ENCODE data around the gene TMCC1.

The TMCC1 gene

GRCh38 chr3:129633751-129634481 is 259.6 kb downstream of the TMCC1 start:
- H3K4me3 ChIP-seq (ENCODE audit: low read length, poor library complexity, severe bottlenecking) = no peak overlapping the region
- no peak for TF ChIP-seq CTCF (conservative IDR thresholded peaks at IDR 0.05; ENCODE audit: low read length)
- no peak for TF ChIP-seq EZH2phosphoT487 (IDR thresholded peaks at IDR 0.05; ENCODE audit: borderline replicate concordance)
- H3K9ac ChIP-seq (ENCODE audit: low read depth, low read length, poor library complexity, severe bottlenecking) = no peak overlapping the region
- no peak overlapping the region for H2AFZ ChIP-seq (ENCODE audit: low read length)
- no peaks in the 10 kb centered on the region for H3K27me3 ChIP-seq (ENCODE audit: insufficient read depth, low read length, poor library complexity, severe bottlenecking)
- no peaks in the 10 kb centered on the region for H3K9me2 ChIP-seq (replicated peaks; ENCODE audit: low read depth, low read length)
- H3F3A ChIP-seq (ENCODE audit: low read depth) = no peaks in the 10 kb centered on the region
- no peaks in the 10 kb centered on the region for H4K20me1 ChIP-seq (ENCODE audit: insufficient read depth, low read length, poor library complexity, severe bottlenecking)
- peaks cover 11% of the 10 kb centered on the region for H3K4me1 ChIP-seq (ENCODE audit: insufficient read depth, low read length, poor library complexity, severe bottlenecking)
- H3K9me3 ChIP-seq (ENCODE audit: insufficient read depth, low read depth, low read length) = no peaks in the 10 kb centered on the region
- H3K79me2 ChIP-seq (ENCODE audit: insufficient read depth, low read length) = no peaks in the 10 kb centered on the region
- no peak overlapping the region for H3K4me2 ChIP-seq (ENCODE audit: low read depth, low read length, poor library complexity, severe bottlenecking)
- H3K36me3 ChIP-seq (ENCODE audit: insufficient read depth, low read length) = no peaks in the 10 kb centered on the region

GRCh38 chr3:129632977-129633376 is 260.5 kb downstream of the TMCC1 start:
- no peaks in the 10 kb centered on the region for H4K20me1 ChIP-seq (ENCODE audit: insufficient read depth, low read length, poor library complexity, severe bottlenecking)
- H3K9me3 ChIP-seq (ENCODE audit: insufficient read depth, low read depth, low read length) = no peaks in the 10 kb centered on the region
- H3F3A ChIP-seq (ENCODE audit: low read depth) = no peaks in the 10 kb centered on the region
- peaks cover 11% of the 10 kb centered on the region for H3K4me1 ChIP-seq (ENCODE audit: insufficient read depth, low read length, poor library complexity, severe bottlenecking)
- no peaks in the 10 kb centered on the region for H3K27me3 ChIP-seq (ENCODE audit: insufficient read depth, low read length, poor library complexity, severe bottlenecking)
- no peaks in the 10 kb centered on the region for H3K79me2 ChIP-seq (ENCODE audit: insufficient read depth, low read length)
- H3K4me2 ChIP-seq (ENCODE audit: low read depth, low read length, poor library complexity, severe bottlenecking) = no peak overlapping the region
- H3K36me3 ChIP-seq (ENCODE audit: insufficient read depth, low read length) = no peaks in the 10 kb centered on the region
- H3K4me3 ChIP-seq (ENCODE audit: low read length, poor library complexity, severe bottlenecking) = no peak overlapping the region
- no peaks in the 10 kb centered on the region for H3K9me2 ChIP-seq (replicated peaks; ENCODE audit: low read depth, low read length)
- TF ChIP-seq CTCF (conservative IDR thresholded peaks at IDR 0.05; ENCODE audit: low read length) = no peak
- no peak for TF ChIP-seq EZH2phosphoT487 (IDR thresholded peaks at IDR 0.05; ENCODE audit: borderline replicate concordance)
- H3K9ac ChIP-seq (ENCODE audit: low read depth, low read length, poor library complexity, severe bottlenecking) = no peak overlapping the region
- no peak overlapping the region for H2AFZ ChIP-seq (ENCODE audit: low read length)

- no peaks in the 10 kb centered on the region for H3K9me2 ChIP-seq (replicated peaks; ENCODE audit: low read depth, low read length)
- no peaks in the 10 kb centered on the region for H3K79me2 ChIP-seq (ENCODE audit: insufficient read depth, low read length)
- H3K9me3 ChIP-seq (ENCODE audit: insufficient read depth, low read depth, low read length) = no peaks in the 10 kb centered on the region
- no peaks in the 10 kb centered on the region for H3K27me3 ChIP-seq (ENCODE audit: insufficient read depth, low read length, poor library complexity, severe bottlenecking)
- no peak overlapping the region for H3K9ac ChIP-seq (ENCODE audit: low read depth, low read length, poor library complexity, severe bottlenecking)
- peaks cover 11% of the 10 kb centered on the region for H3K4me1 ChIP-seq (ENCODE audit: insufficient read depth, low read length, poor library complexity, severe bottlenecking)
- no peak overlapping the region for H3K4me2 ChIP-seq (ENCODE audit: low read depth, low read length, poor library complexity, severe bottlenecking)
- no peak overlapping the region for H2AFZ ChIP-seq (ENCODE audit: low read length)
- no peak for TF ChIP-seq EZH2phosphoT487 (IDR thresholded peaks at IDR 0.05; ENCODE audit: borderline replicate concordance)
- TF ChIP-seq CTCF (conservative IDR thresholded peaks at IDR 0.05; ENCODE audit: low read length) = no peak
- no peaks in the 10 kb centered on the region for H4K20me1 ChIP-seq (ENCODE audit: insufficient read depth, low read length, poor library complexity, severe bottlenecking)
- no peaks in the 10 kb centered on the region for H3K36me3 ChIP-seq (ENCODE audit: insufficient read depth, low read length)
- H3F3A ChIP-seq (ENCODE audit: low read depth) = no peaks in the 10 kb centered on the region
- no peak overlapping the region for H3K4me3 ChIP-seq (ENCODE audit: low read length, poor library complexity, severe bottlenecking)
Measured at GRCh38 chr3:129632556-129632955, 261.0 kb downstream of the TMCC1 start.
